MCF 10A (cell line): ENCODE data around the gene PTPRN2. TPM values are rescaled to one million over a fixed set of nuclear protein-coding genes. Genes with fewer than 3 reads are reported as not detected.

Experiments
- BruUV-seq: library from RNA; stranded (reverse); fragments of 400-500 nt; replicated peaks from 2 replicates; lab custom pipeline; 2021; lab: Mats Ljungman, UMichigan
- CTCF ChIA-PET: fragments of 300-600 bp; sonication (Branson Sonifier 250); formaldehyde crosslinking; extraction: SDS; loops from one replicate; lab custom pipeline; 2021; ENCODE audit warnings: antibody characterized with exemption, inconsistent platforms; lab: Yijun Ruan, JAX
- POLR2A ChIA-PET: fragments of 300-600, 350-650 bp; sonication (Branson Sonifier 250); formaldehyde crosslinking; extraction: SDS; loops from one replicate; lab custom pipeline; 2020; ENCODE audit warnings: antibody characterized with exemption, inconsistent platforms; lab: Yijun Ruan, JAX
- DNase-seq: peaks from one replicate; pipeline ENCODE4 v3.0.0-alpha.2; 2018; ENCODE audit not compliant: unreplicated experiment
- H3K27ac Mint-ChIP-seq: one replicate; pipeline ENCODE4 v1.8.0; 2022; ENCODE audit warnings: mild to moderate bottlenecking, low read depth, mixed read lengths; ENCODE audit not compliant: unreplicated experiment
- H3K27me3 Mint-ChIP-seq: one replicate; pipeline ENCODE4 v1.8.0; 2022; ENCODE audit warnings: mixed read lengths; ENCODE audit not compliant: insufficient read depth, unreplicated experiment
- H3K36me3 Mint-ChIP-seq: one replicate; pipeline ENCODE4 v1.8.0; 2022; ENCODE audit warnings: mild to moderate bottlenecking, moderate library complexity, mixed read lengths; ENCODE audit not compliant: insufficient read depth, unreplicated experiment
- H3K4me1 Mint-ChIP-seq: one replicate; pipeline ENCODE4 v1.8.0; 2022; ENCODE audit warnings: mixed read lengths; ENCODE audit not compliant: insufficient read depth, unreplicated experiment
- H3K4me3 Mint-ChIP-seq: one replicate; pipeline ENCODE4 v1.8.0; 2022; ENCODE audit warnings: mild to moderate bottlenecking, moderate library complexity, mixed read lengths; ENCODE audit not compliant: unreplicated experiment
- H3K9me3 Mint-ChIP-seq: one replicate; pipeline ENCODE4 v1.8.0; 2022; ENCODE audit warnings: mixed read lengths; ENCODE audit not compliant: unreplicated experiment
- intact Hi-C: fragments of 100-400 bp; cut with micrococcal nuclease; formaldehyde crosslinking; loops from 2 replicates; pipeline ENCODE4 v1.14.1; 2022
- total RNA-seq: library from RNA; stranded (reverse); gene quantifications from 2 replicates; pipeline ENCODE4 v1.2.3, GENCODE V29; 2022
- TF ChIP-seq, protein P1 (sequence below): fragments of 200-600 bp; IDR thresholded peaks from one replicate; pipeline ENCODE4 v1.8.0; 2022; ENCODE audit warnings: antibody characterized with exemption, mild to moderate bottlenecking; ENCODE audit not compliant: unreplicated experiment

PTPRN2 gene
- total RNA-seq, 1 experiment from 2014 or later = 4.5 TPM

GRCh38 chr7:158538156-158538946 lies 49.3 kb downstream of the PTPRN2 start:
- CTCF ChIA-PET = no interaction called here
- POLR2A ChIA-PET = no interaction called here
- no peak overlapping the region for H3K27ac Mint-ChIP-seq
- intact Hi-C loops = no loop called here
- no peaks in the 10 kb centered on the region for H3K4me1 Mint-ChIP-seq
- H3K4me3 Mint-ChIP-seq = no peak overlapping the region
- BruUV-seq = no TSS peak
- TF ChIP-seq, protein P1, sequence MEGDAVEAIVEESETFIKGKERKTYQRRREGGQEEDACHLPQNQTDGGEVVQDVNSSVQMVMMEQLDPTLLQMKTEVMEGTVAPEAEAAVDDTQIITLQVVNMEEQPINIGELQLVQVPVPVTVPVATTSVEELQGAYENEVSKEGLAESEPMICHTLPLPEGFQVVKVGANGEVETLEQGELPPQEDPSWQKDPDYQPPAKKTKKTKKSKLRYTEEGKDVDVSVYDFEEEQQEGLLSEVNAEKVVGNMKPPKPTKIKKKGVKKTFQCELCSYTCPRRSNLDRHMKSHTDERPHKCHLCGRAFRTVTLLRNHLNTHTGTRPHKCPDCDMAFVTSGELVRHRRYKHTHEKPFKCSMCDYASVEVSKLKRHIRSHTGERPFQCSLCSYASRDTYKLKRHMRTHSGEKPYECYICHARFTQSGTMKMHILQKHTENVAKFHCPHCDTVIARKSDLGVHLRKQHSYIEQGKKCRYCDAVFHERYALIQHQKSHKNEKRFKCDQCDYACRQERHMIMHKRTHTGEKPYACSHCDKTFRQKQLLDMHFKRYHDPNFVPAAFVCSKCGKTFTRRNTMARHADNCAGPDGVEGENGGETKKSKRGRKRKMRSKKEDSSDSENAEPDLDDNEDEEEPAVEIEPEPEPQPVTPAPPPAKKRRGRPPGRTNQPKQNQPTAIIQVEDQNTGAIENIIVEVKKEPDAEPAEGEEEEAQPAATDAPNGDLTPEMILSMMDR = no peak
- H3K9me3 Mint-ChIP-seq = no peaks in the 10 kb centered on the region
- no peaks in the 10 kb centered on the region for H3K36me3 Mint-ChIP-seq
- no peaks in the 10 kb centered on the region for H3K27me3 Mint-ChIP-seq
- no peak for DNase-seq

DNA sequence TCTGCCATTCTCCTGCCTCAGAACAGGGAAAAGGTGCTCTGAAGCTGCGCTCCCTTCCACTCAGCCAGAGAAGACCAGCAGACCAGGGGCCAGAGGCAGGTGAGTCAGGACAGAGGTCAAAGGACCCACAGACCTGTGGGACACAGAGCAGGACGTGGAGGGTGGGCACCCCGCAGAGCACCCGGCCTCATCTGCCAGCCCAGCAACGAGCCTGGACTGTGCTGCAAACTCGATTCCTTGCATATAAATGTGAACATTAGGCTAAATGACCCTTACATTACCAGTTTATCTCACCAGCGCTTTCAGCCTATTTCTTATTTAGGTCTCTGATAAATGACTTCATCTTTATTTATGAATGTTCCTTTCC lies 50.1 kb downstream of the PTPRN2 start:
- H3K4me1 Mint-ChIP-seq = no peaks in the 10 kb centered on the region
- BruUV-seq = no TSS peak
- TF ChIP-seq, protein P1 = no peak
- peaks cover 7% of the 10 kb centered on the region for H3K27me3 Mint-ChIP-seq
- CTCF ChIA-PET = no interaction called here
- DNase-seq = no peak
- no peak overlapping the region for H3K27ac Mint-ChIP-seq
- H3K9me3 Mint-ChIP-seq = no peaks in the 10 kb centered on the region
- intact Hi-C loops = no loop called here
- H3K36me3 Mint-ChIP-seq = no peaks in the 10 kb centered on the region
- no peak overlapping the region for H3K4me3 Mint-ChIP-seq
- POLR2A ChIA-PET = no interaction called here

- no peaks in the 10 kb centered on the region for H3K9me3 Mint-ChIP-seq
- ChIA-PET POLR2A (no interaction called here), CTCF (no interaction called here)
- no TSS peak for BruUV-seq
- no peaks in the 10 kb centered on the region for H3K36me3 Mint-ChIP-seq
- TF ChIP-seq, protein P1 = no peak
- intact Hi-C loops = no loop called here
- H3K4me3 Mint-ChIP-seq = no peak overlapping the region
- H3K27ac Mint-ChIP-seq = no peak overlapping the region
- no peak for DNase-seq
- H3K27me3 Mint-ChIP-seq = peaks cover 12% of the 10 kb centered on the region
- no peaks in the 10 kb centered on the region for H3K4me1 Mint-ChIP-seq
Measured at GRCh38 chr7:158536871-158537515, 50.6 kb downstream of the PTPRN2 start.

GRCh38 chr7:158535079-158535478 lies 52.5 kb downstream of the PTPRN2 start:
- Mint-ChIP-seq H3K27me3 (peaks cover 13% of the 10 kb centered on the region), H3K36me3 (no peaks in the 10 kb centered on the region), H3K9me3 (no peaks in the 10 kb centered on the region), H3K27ac (no peak overlapping the region), H3K4me3 (no peak overlapping the region), H3K4me1 (no peaks in the 10 kb centered on the region)
- POLR2A ChIA-PET = no interaction called here
- TF ChIP-seq, protein P1 = no peak
- BruUV-seq = no TSS peak
- intact Hi-C loops = no loop called here
- CTCF ChIA-PET = interaction anchor here (0.8 kb wide), 1 partner anchor 119 kb away, joined by 3 read pairs; no protein-coding TSS in a partner anchor
- DNase-seq = no peak
